MM.1S (cell line): ENCODE data around the gene CMC1.

Source experiments
- CTCF ChIP-seq: fragments of 300-600 bp; sonication (generic); IDR thresholded peaks from 2 replicates; pipeline ENCODE4 v1.5.1; 2016; ENCODE audit warnings: antibody characterized with exemption, low read length, mixed read lengths
- EZH2 ChIP-seq: fragments of 300-600 bp; sonication (generic); optimal IDR thresholded peaks from 2 replicates; pipeline ENCODE3; 2017; ENCODE audit warnings: low read depth, mild to moderate bottlenecking, antibody characterized with exemption, low read length, mixed read lengths

GRCh38 chr3:28224430-28224829 is 17.0 kb upstream of the CMC1 start:
- TF ChIP-seq CTCF (no peak), EZH2 (no peak)
